Erythroblast (primary cell): Measurements from ENCODE around the gene DHRSX.
"Not testable (repeated sequence)": the region's sequence is repeated elsewhere in the genome, so short reads cannot be mapped to it uniquely, and the experiment has no call there.

Experiments used
- DNase-seq, 2 experiments: peaks; one replicate each; lab custom pipeline; 2025; lab: John Stamatoyannopoulos, UW
- GATA1 ChIP-seq: IDR thresholded peaks from 2 replicates; pipeline ENCODE4 v1.6.1; 2011; ENCODE audit warnings: low read depth, mild to moderate bottlenecking, control low read depth, low read length, moderate library complexity
- POLR2A ChIP-seq: IDR thresholded peaks from 2 replicates; pipeline ENCODE4 v1.6.1; 2011; ENCODE audit warnings: mild to moderate bottlenecking, low read length

DHRSX gene

GRCh38 chrX:2395261-2395992 is 105.3 kb downstream of the DHRSX start:
- DNase-seq: no peak
- no peak for TF ChIP-seq GATA1
- TF ChIP-seq POLR2A: no peak

- TF ChIP-seq POLR2A (no peak), GATA1 (no peak)
- no peak for DNase-seq
Observed at GRCh38 chrX:2391869-2392606, 108.7 kb downstream of the DHRSX start.

- TF ChIP-seq POLR2A (no peak), GATA1 (no peak)
- no peak for DNase-seq
Observed at GRCh38 chrX:2390754-2391153, 110.0 kb downstream of the DHRSX start.

- not testable (repeated sequence) for DNase-seq
Observed at GRCh38 chrX:2389731-2390130, 111.0 kb downstream of the DHRSX start.

- no peak for TF ChIP-seq POLR2A
- TF ChIP-seq GATA1: no peak
- DNase-seq: no peak
Observed at GRCh38 chrX:2389324-2389723, 111.5 kb downstream of the DHRSX start.

- TF ChIP-seq POLR2A: no peak
- no peak for TF ChIP-seq GATA1
- DNase-seq: no peak
Observed at GRCh38 chrX:2388669-2389068, 112.1 kb downstream of the DHRSX start.

GRCh38 chrX:2387614-2388239 is 113.0 kb downstream of the DHRSX start:
- DNase-seq: no peak
- no peak for TF ChIP-seq POLR2A
- TF ChIP-seq GATA1: no peak

- no peak for DNase-seq
- no peak for TF ChIP-seq GATA1
- TF ChIP-seq POLR2A: no peak
Observed at GRCh38 chrX:2385224-2385623, 115.6 kb downstream of the DHRSX start.

GRCh38 chrX:2384486-2384885 is 116.3 kb downstream of the DHRSX start:
- TF ChIP-seq POLR2A (no peak), GATA1 (no peak)
- DNase-seq: no peak

GRCh38 chrX:2383735-2384134 is 117.0 kb downstream of the DHRSX start:
- TF ChIP-seq GATA1 (no peak), POLR2A (no peak)
- no peak for DNase-seq

GRCh38 chrX:2383144-2383543 is 117.6 kb downstream of the DHRSX start:
- TF ChIP-seq POLR2A (no peak), GATA1 (no peak)
- DNase-seq: no peak

GRCh38 chrX:2382433-2383048 is 118.2 kb downstream of the DHRSX start:
- DNase-seq: not testable (repeated sequence)

- no peak for DNase-seq
- TF ChIP-seq GATA1: no peak
- TF ChIP-seq POLR2A: no peak
Observed at GRCh38 chrX:2376166-2376565, 124.6 kb downstream of the DHRSX start.

- DNase-seq: no peak
- TF ChIP-seq GATA1 (no peak), POLR2A (no peak)
Observed at GRCh38 chrX:2374086-2374485, 126.7 kb downstream of the DHRSX start.

GRCh38 chrX:2373615-2374014 is 127.2 kb downstream of the DHRSX start:
- no peak for DNase-seq
- TF ChIP-seq GATA1 (no peak), POLR2A (no peak)
